B cell (primary cell): ENCODE results near the gene ARHGAP30. TPM values are rescaled to one million over a fixed set of nuclear protein-coding genes. Genes with fewer than 3 reads are reported as not detected.

Experiments used
- ATAC-seq: fragments of 200-7000 bp; cut with Tn5 transposase; one replicate; pipeline ENCODE4 v1.10.0; 2021; ENCODE audit warnings: low read depth, mild to moderate bottlenecking, moderate number of reproducible peaks, moderate library complexity
- CTCF ChIA-PET: fragments of 350-600 bp; sonication (Branson Sonifier 250); formaldehyde crosslinking; loops from one replicate; lab custom pipeline; 2021; ENCODE audit warnings: antibody characterized with exemption, inconsistent platforms; lab: Charles Lee
- POLR2A ChIA-PET: fragments of 350-600 bp; sonication (Branson Sonifier 250); formaldehyde crosslinking; loops from one replicate; lab custom pipeline; 2021; ENCODE audit warnings: antibody characterized with exemption; lab: Charles Lee
- DNase-seq: peaks from one replicate; pipeline ENCODE4 v3.0.0; 2013
- H2AFZ ChIP-seq: 2 replicates; pipeline ENCODE4 v1.6.1; 2012; ENCODE audit warnings: mild to moderate bottlenecking, low read depth, low read length; ENCODE audit not compliant: insufficient read depth, poor library complexity, severe bottlenecking
- H3K27ac ChIP-seq, 2 donors: 1 replicate in 1 of 2; 2 replicates in 1 of 2; pipeline ENCODE4 v1.5.1; 2012 to 2013; ENCODE audit warnings: low read length in 2 of 2, mild to moderate bottlenecking in 2 of 2, moderate library complexity in 1 of 2
- H3K27me3 ChIP-seq, 4 experiments: fragments of 200-600 bp in 1 of 4; sonication (generic) in 1 of 4; replicated peaks in 1 of 4; 1 replicate in 2 of 4; 2 replicates in 2 of 4; pipeline versions ENCODE4 v1.6.1 to v1.7.0; 2013 to 2016; ENCODE audit warnings: low read length in 3 of 4, mild to moderate bottlenecking in 2 of 4, mixed read lengths in 1 of 4, moderate library complexity in 1 of 4; ENCODE audit not compliant: insufficient read depth in 4 of 4, control insufficient read depth in 3 of 4; ENCODE audit errors: control extremely low read depth in 1 of 4
- H3K36me3 ChIP-seq, 2 experiments: replicated peaks in 1 of 2; 1 replicate in 1 of 2; 2 replicates in 1 of 2; pipeline versions ENCODE4 v1.6.1 to v1.7.1; 2013; ENCODE audit warnings: low read length in 1 of 2; ENCODE audit not compliant: insufficient read depth in 2 of 2, control insufficient read depth in 1 of 2; ENCODE audit errors: control extremely low read depth in 1 of 2, extremely low read depth in 1 of 2
- H3K4me1 ChIP-seq, 2 donors: fragments of 200-600 bp in 1 of 2; sonication (generic) in 1 of 2; 1 replicate in 1 of 2; 2 replicates in 1 of 2; pipeline versions ENCODE4 v1.5.1 to v1.6.1; 2013 to 2017; ENCODE audit warnings: low read length in 2 of 2; ENCODE audit not compliant: control insufficient read depth in 2 of 2, insufficient read depth in 2 of 2
- H3K4me2 ChIP-seq: replicated peaks from 2 replicates; pipeline ENCODE3; 2012; ENCODE audit warnings: mild to moderate bottlenecking, low read depth, low read length; ENCODE audit not compliant: poor library complexity, severe bottlenecking
- H3K4me3 ChIP-seq, 5 experiments: fragments of 200-600 bp in 1 of 5; sonication (generic) in 1 of 5; 1 replicate in 3 of 5; 2 replicates in 2 of 5; pipeline versions ENCODE4 v1.5.1 to v1.7.0; 2011 to 2016; ENCODE audit warnings: low read length in 4 of 5, mild to moderate bottlenecking in 4 of 5, low read depth in 2 of 5, control low read depth in 1 of 5, moderate library complexity in 1 of 5; ENCODE audit not compliant: insufficient read depth in 1 of 5; ENCODE audit errors: control extremely low read depth in 1 of 5, extremely low read depth in 1 of 5
- H3K79me2 ChIP-seq: fragments of 200-600 bp; sonication (generic); one replicate; pipeline ENCODE4 v1.6.0; 2016; ENCODE audit warnings: low read length; ENCODE audit not compliant: control insufficient read depth, insufficient read depth
- H3K9ac ChIP-seq: fragments of 200-600 bp; sonication (generic); 2 replicates; pipeline ENCODE4 v1.6.1; 2017; ENCODE audit warnings: mild to moderate bottlenecking, low read length, moderate library complexity
- H3K9me3 ChIP-seq, 3 donors: one replicate each; pipeline versions ENCODE4 v1.6.1 to v1.7.1; 2013; ENCODE audit warnings: low read length in 2 of 3; ENCODE audit not compliant: control insufficient read depth in 2 of 3, insufficient read depth in 1 of 3; ENCODE audit errors: control extremely low read depth in 1 of 3
- H4K20me1 ChIP-seq: 2 replicates; pipeline ENCODE4 v1.6.0; 2012; ENCODE audit warnings: mild to moderate bottlenecking, low read length; ENCODE audit not compliant: insufficient read depth, control insufficient read depth, poor library complexity, severe bottlenecking
- H3K27ac Mint-ChIP-seq: one replicate; pipeline ENCODE4 v1.8.0; 2021; ENCODE audit warnings: mixed read lengths
- H3K27me3 Mint-ChIP-seq: one replicate; pipeline ENCODE4 v1.8.0; 2021; ENCODE audit warnings: mixed read lengths
- H3K4me1 Mint-ChIP-seq: one replicate; pipeline ENCODE4 v1.8.0; 2021; ENCODE audit warnings: mixed read lengths
- H3K4me3 Mint-ChIP-seq: one replicate; pipeline ENCODE4 v1.8.0; 2021; ENCODE audit warnings: mixed read lengths
- H3K9me3 Mint-ChIP-seq: one replicate; pipeline ENCODE4 v1.8.0; 2022; ENCODE audit warnings: mixed read lengths; ENCODE audit not compliant: insufficient read depth
- EZH2 ChIP-seq: IDR thresholded peaks from 2 replicates; pipeline ENCODE4 v1.6.1; 2012; ENCODE audit warnings: borderline replicate concordance, low read depth, mild to moderate bottlenecking, moderate library complexity, low read length; ENCODE audit not compliant: insufficient read depth, poor library complexity, severe bottlenecking
- WGBS: methylation state at CpG from one replicate; pipeline ENCODE4 v1.1.5; 2013; ENCODE audit warnings: missing lambda C conversion rate; ENCODE audit not compliant: insufficient coverage; 5-methylcytosine and 5-hydroxymethylcytosine counted together
- intact Hi-C: fragments of 100-400 bp; cut with micrococcal nuclease; formaldehyde crosslinking; loops from one replicate; pipeline ENCODE4 v1.10.0; 2022
- polyA plus RNA-seq: library from polyadenylated mRNA; depleted of rRNA; stranded (reverse); fragments of >200 nt; gene quantifications from 2 replicates; pipeline ENCODE4 v1.2.3, GENCODE V29; 2012
- total RNA-seq, 2 donors: library from RNA; stranded (reverse); fragments of 120-200 nt in 1 of 2; gene quantifications; 1 replicate in 1 of 2; 2 replicates in 1 of 2; pipeline versions ENCODE4 v1.2.3 to v1.2.4, GENCODE V29; 2013 to 2022
- TF ChIP-seq, protein P1 (sequence below): fragments of 200-600 bp; IDR thresholded peaks from one replicate; pipeline ENCODE4 v1.8.0; 2022; ENCODE audit warnings: antibody characterized with exemption, mild to moderate bottlenecking

Gene ARHGAP30
- total and polyA plus RNA-seq, 2 donors (not counting 1 experiment from before 2014, with no cell fraction given): 122 to 146 TPM

DNA sequence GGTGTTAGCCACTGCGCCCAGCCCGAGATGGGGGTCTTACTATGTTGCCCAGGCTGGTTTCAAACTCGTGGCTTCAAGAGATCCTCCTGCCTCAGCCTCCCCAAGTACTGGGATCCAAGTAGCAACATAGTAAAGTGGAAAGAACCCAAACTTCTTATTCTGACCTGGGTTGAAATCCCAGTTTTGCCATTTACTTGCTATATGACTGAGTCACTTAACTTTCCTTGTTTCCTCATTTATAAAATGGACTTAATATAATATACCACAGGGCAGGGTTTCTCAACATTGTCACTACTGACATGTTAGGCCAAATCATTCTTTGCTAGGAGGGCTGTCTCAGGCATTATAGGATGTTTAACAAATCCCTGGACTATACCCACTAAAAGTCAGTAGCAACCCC, 41.4 kb upstream of the ARHGAP30 start:
- H3K36me3 ChIP-seq: peaks cover 15 to 19% of the 10 kb centered on the region in 2 experiments
- no peak overlapping the region for H3K27ac Mint-ChIP-seq

DNA sequence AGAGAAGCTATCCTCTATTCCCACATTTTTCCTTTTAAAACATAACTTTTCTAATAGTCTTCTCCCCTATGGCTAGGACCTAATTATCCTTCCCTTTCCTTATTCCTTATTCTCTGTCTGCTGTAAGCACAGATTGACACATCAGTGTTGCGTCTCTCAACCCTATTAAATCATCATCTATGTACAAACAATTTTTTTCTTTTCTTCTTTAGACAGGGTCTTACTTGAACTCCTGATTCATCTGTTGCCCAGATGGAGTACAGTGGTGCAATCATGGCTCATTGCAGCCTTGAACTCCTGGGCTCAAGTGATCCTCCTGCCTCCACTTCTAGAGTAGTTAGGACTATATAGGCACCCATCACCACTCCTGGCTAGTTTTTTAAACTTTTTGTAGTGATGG, 36.7 kb upstream of the ARHGAP30 start:
- Mint-ChIP-seq H3K9me3 (no peaks in the 10 kb centered on the region), H3K4me1 (peaks cover 14% of the 10 kb centered on the region), H3K4me3 (no peak overlapping the region), H3K27me3 (no peaks in the 10 kb centered on the region), H3K27ac (no peak overlapping the region)
- Histone ChIP-seq H3K4me1 (peaks cover 0 to 2% of the 10 kb centered on the region in 2 donors), H3K9ac (no peak overlapping the region), H3K27ac (no peak overlapping the region), H3K79me2 (peaks cover 57% of the 10 kb centered on the region), H2AFZ (no peak overlapping the region), H3K27me3 (no peaks in the 10 kb centered on the region), H3K4me3 (no peak overlapping the region), H3K36me3 (peaks cover 5 to 22% of the 10 kb centered on the region in 2 experiments), H3K4me2 (no peak overlapping the region), H4K20me1 (peaks cover 22% of the 10 kb centered on the region), H3K9me3 (no peaks in the 10 kb centered on the region)
- DNase-seq: no peak
- WGBS: no CpG with 5 or more reads among the region's 1 CpG
- intact Hi-C loops: no loop called here
- ChIA-PET CTCF (interaction anchor here (1.2 kb wide), 1 partner anchor 116 kb away, joined by 4 read pairs; no protein-coding TSS in a partner anchor), POLR2A (no interaction called here)
- TF ChIP-seq, protein P1, sequence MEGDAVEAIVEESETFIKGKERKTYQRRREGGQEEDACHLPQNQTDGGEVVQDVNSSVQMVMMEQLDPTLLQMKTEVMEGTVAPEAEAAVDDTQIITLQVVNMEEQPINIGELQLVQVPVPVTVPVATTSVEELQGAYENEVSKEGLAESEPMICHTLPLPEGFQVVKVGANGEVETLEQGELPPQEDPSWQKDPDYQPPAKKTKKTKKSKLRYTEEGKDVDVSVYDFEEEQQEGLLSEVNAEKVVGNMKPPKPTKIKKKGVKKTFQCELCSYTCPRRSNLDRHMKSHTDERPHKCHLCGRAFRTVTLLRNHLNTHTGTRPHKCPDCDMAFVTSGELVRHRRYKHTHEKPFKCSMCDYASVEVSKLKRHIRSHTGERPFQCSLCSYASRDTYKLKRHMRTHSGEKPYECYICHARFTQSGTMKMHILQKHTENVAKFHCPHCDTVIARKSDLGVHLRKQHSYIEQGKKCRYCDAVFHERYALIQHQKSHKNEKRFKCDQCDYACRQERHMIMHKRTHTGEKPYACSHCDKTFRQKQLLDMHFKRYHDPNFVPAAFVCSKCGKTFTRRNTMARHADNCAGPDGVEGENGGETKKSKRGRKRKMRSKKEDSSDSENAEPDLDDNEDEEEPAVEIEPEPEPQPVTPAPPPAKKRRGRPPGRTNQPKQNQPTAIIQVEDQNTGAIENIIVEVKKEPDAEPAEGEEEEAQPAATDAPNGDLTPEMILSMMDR: no peak
- no peak for TF ChIP-seq EZH2
- ATAC-seq: no peak

More for the DNA sequence above, 41.4 kb upstream of the ARHGAP30 start:
- H3K4me3 ChIP-seq: no peak overlapping the region
- H3K79me2 ChIP-seq: peaks cover 95% of the 10 kb centered on the region
- no peak overlapping the region for H3K4me3 Mint-ChIP-seq
- peaks cover 33% of the 10 kb centered on the region for H3K4me1 Mint-ChIP-seq
- ChIA-PET CTCF (no interaction called here), POLR2A (no interaction called here)
- H3K27me3 ChIP-seq: no peaks in the 10 kb centered on the region
- H3K4me2 ChIP-seq: no peak overlapping the region
- no peak overlapping the region for H3K9ac ChIP-seq
- intact Hi-C loops: no loop called here
- no peak for TF ChIP-seq EZH2
- TF ChIP-seq, protein P1: no peak
- H2AFZ ChIP-seq: no peak overlapping the region
- H3K27ac ChIP-seq: peak overlapping the region in 1 of 2 donors; percentile 25
- DNase-seq: no peak
- H4K20me1 ChIP-seq: peaks cover 35% of the 10 kb centered on the region
- H3K9me3 ChIP-seq: no peaks in the 10 kb centered on the region
- H3K27me3 Mint-ChIP-seq: no peaks in the 10 kb centered on the region
- no peak for ATAC-seq
- WGBS: 100% methylated on average over 2 of the region's 3 CpGs
- H3K9me3 Mint-ChIP-seq: no peaks in the 10 kb centered on the region
- H3K4me1 ChIP-seq: peaks cover 7 to 9% of the 10 kb centered on the region in 2 donors
